PC-9 (cell line): Measurements from ENCODE around the gene ARHGAP5. TPM values are rescaled to one million over a fixed set of nuclear protein-coding genes. Genes with fewer than 3 reads are reported as not detected.

Source experiments
- BruUV-seq: library from RNA; stranded (reverse); fragments of 400-500 nt; replicated peaks from 2 replicates; lab custom pipeline; 2021; lab: Mats Ljungman, UMichigan
- CTCF ChIA-PET: fragments of 300-600 bp; sonication (Branson Sonifier 250); formaldehyde crosslinking; loops from one replicate; lab custom pipeline; 2022; ENCODE audit warnings: antibody characterized with exemption; lab: Charles Lee
- POLR2A ChIA-PET: fragments of 300-600 bp; sonication (Branson Sonifier 250); formaldehyde crosslinking; loops from one replicate; lab custom pipeline; 2022; ENCODE audit warnings: antibody characterized with exemption; ENCODE audit not compliant: unreplicated experiment; lab: Charles Lee
- DNase-seq, 2 experiments: peaks; one replicate each; pipeline versions ENCODE4 v3.0.0 to v3.0.0-alpha.2; 2015 to 2022; ENCODE audit warnings: mixed read lengths in 1 of 2
- H2AFZ ChIP-seq: fragments of 200-600 bp; sonication (generic); 2 replicates; pipeline ENCODE4 v1.8.1; 2017; ENCODE audit warnings: antibody characterized with exemption
- H3F3A ChIP-seq: fragments of 200-600 bp; sonication (generic); 2 replicates; pipeline ENCODE4 v1.8.1; 2017; ENCODE audit warnings: antibody characterized with exemption, mild to moderate bottlenecking, low read depth; ENCODE audit not compliant: insufficient read depth
- H3K27ac ChIP-seq: fragments of 200-600 bp; sonication (generic); 2 replicates; pipeline ENCODE4 v1.6.1; 2016; ENCODE audit warnings: mixed run types
- H3K27me3 ChIP-seq: fragments of 200-600 bp; sonication (generic); 2 replicates; pipeline ENCODE4 v1.6.1; 2016; ENCODE audit warnings: low read depth, mixed run types; ENCODE audit not compliant: insufficient read depth
- H3K36me3 ChIP-seq: fragments of 200-600 bp; sonication (generic); 2 replicates; pipeline ENCODE4 v1.6.1; 2016; ENCODE audit warnings: low read depth, mixed run types
- H3K4me1 ChIP-seq: fragments of 200-600 bp; sonication (generic); replicated peaks from 2 replicates; pipeline ENCODE4 v1.6.1; 2016; ENCODE audit warnings: mixed run types; ENCODE audit not compliant: insufficient read depth
- H3K4me2 ChIP-seq: fragments of 200-600 bp; sonication (generic); 2 replicates; pipeline ENCODE4 v1.6.1; 2017; ENCODE audit warnings: mixed run types
- H3K4me3 ChIP-seq: fragments of 200-600 bp; sonication (generic); 2 replicates; pipeline ENCODE4 v1.6.1; 2016; ENCODE audit warnings: mixed run types
- H3K79me2 ChIP-seq: fragments of 200-600 bp; sonication (generic); 2 replicates; pipeline ENCODE4 v1.6.1; 2017; ENCODE audit warnings: low read depth, mixed run types
- H3K9me2 ChIP-seq: fragments of 200-600 bp; sonication (generic); 2 replicates; pipeline ENCODE4 v1.8.1; 2017; ENCODE audit warnings: mild to moderate bottlenecking; ENCODE audit not compliant: insufficient read depth
- H3K9me3 ChIP-seq: fragments of 200-600 bp; sonication (generic); 2 replicates; pipeline ENCODE4 v1.8.1; 2016; ENCODE audit warnings: low read depth; ENCODE audit not compliant: insufficient read depth
- H4K20me1 ChIP-seq: fragments of 200-600 bp; sonication (generic); 2 replicates; pipeline ENCODE4 v1.8.1; 2017; ENCODE audit not compliant: insufficient read depth
- EZH2 ChIP-seq: fragments of 200-600 bp; sonication (generic); IDR thresholded peaks from 2 replicates; pipeline ENCODE4 v1.8.0; 2017; ENCODE audit warnings: antibody characterized with exemption, low read depth
- intact Hi-C: fragments of 100-400 bp; cut with micrococcal nuclease; formaldehyde crosslinking; loops from one replicate; pipeline ENCODE4 v1.10.0; 2022; ENCODE audit not compliant: unreplicated experiment
- total RNA-seq: library from RNA; stranded (reverse); gene quantifications from 2 replicates; pipeline ENCODE4 v1.2.3, GENCODE V29; 2021
- TF ChIP-seq, protein P1 (sequence below): fragments of 200-600 bp; sonication (generic); conservative IDR thresholded peaks from 2 replicates; pipeline ENCODE4 v1.6.1; 2017; ENCODE audit warnings: mixed run types, antibody characterized with exemption, mild to moderate bottlenecking, moderate library complexity

The ARHGAP5 gene
- total RNA-seq, 1 experiment from 2014 or later, result 58.6 TPM

DNA sequence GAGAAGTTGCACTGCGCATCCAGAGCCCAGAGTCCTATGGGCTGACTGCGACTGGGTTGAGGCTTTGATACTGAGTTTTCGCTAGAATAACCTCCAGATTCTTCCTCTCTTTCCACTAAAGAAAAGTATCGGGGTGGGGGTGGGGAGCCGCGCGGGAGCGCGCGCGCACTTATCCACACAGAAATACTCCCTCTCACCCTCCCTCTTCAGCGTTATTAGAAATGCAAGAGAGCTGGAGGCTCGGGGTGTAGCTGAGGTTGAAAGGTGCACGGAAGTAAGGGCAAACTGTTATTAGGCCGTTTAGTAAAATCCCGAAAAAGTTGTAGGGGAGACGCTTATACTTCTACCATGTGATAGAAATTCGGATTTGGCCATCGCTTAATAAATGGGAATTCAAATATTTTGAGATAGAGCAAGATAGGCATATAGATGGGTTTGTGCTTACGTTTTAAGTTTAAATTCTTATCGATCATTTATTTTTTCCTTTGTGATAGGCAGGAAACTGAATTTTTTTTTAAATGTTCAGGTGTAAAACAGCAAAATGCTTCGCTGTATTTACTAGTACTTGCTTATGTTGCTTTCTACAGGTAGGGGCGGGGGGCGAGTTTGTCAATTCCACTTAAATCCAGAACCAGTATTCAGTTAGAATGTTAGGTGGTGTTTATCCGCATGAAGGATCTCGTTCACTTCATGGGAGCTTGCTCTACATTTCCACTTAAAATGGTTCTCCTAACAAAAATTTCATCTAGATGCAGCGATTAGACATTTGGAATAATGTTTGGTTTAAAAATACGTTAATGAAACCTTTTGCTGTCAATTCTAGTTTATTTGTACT is 1.1 kb downstream of the ARHGAP5 start:
- H3K27ac ChIP-seq, result peak overlapping the region; percentile 82
- H3K36me3 ChIP-seq, result no peaks in the 10 kb centered on the region
- no peaks in the 10 kb centered on the region for H3K27me3 ChIP-seq
- peaks cover 78% of the 10 kb centered on the region for H3K79me2 ChIP-seq
- peak in 1 of 2 experiments; percentile 5 for DNase-seq
- CTCF ChIA-PET, result no interaction called here
- POLR2A ChIA-PET, result interaction anchor here (0.5 to 0.7 kb wide), 3 partner anchors 430 to 623 kb away, joined by 3 to 4 read pairs (median 4); no protein-coding TSS in a partner anchor
- H3K4me1 ChIP-seq, result peaks cover 34% of the 10 kb centered on the region
- TF ChIP-seq, protein P1, sequence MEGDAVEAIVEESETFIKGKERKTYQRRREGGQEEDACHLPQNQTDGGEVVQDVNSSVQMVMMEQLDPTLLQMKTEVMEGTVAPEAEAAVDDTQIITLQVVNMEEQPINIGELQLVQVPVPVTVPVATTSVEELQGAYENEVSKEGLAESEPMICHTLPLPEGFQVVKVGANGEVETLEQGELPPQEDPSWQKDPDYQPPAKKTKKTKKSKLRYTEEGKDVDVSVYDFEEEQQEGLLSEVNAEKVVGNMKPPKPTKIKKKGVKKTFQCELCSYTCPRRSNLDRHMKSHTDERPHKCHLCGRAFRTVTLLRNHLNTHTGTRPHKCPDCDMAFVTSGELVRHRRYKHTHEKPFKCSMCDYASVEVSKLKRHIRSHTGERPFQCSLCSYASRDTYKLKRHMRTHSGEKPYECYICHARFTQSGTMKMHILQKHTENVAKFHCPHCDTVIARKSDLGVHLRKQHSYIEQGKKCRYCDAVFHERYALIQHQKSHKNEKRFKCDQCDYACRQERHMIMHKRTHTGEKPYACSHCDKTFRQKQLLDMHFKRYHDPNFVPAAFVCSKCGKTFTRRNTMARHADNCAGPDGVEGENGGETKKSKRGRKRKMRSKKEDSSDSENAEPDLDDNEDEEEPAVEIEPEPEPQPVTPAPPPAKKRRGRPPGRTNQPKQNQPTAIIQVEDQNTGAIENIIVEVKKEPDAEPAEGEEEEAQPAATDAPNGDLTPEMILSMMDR, result no peak
- TF ChIP-seq EZH2, result no peak
- H4K20me1 ChIP-seq, result peaks cover 8% of the 10 kb centered on the region
- intact Hi-C loops, result loop anchor here (5.0 to 10.0 kb wide), 6 partner anchors 54 to 487 kb away; no protein-coding TSS in a partner anchor
- H3K4me2 ChIP-seq, result peak overlapping the region; percentile 85
- H3K4me3 ChIP-seq, result peak overlapping the region; percentile 62
- no peaks in the 10 kb centered on the region for H3K9me2 ChIP-seq
- peaks cover 13% of the 10 kb centered on the region for H3F3A ChIP-seq
- H3K9me3 ChIP-seq, result no peaks in the 10 kb centered on the region
- 0 out of 2 replicates have a peak overlapping the region, but pooled peaks have one; percentile 45 for H2AFZ ChIP-seq
- BruUV-seq, result TSS peak; percentile 58

DNA sequence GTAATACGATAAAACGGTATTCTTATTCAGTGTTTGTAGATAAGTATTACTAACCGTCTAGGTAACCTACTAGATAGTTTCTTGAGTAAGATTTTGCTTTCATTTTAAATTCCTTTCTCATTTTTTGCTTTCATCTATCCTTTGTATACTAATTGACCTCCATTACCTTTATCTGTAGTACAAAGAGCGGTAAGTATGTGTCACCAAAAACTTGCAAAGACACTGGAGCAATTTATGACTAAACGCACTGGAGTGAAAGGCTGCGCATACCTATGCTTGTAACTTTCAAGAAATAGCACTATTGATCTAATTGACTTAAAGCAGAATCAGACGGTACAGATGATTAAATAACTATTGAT is 1.7 kb downstream of the ARHGAP5 start:
- TF ChIP-seq, protein P1, result no peak
- no peak for TF ChIP-seq EZH2
- Histone ChIP-seq H3K4me3 (peak overlapping the region; percentile 62), H3K4me2 (peak overlapping the region; percentile 85), H3F3A (peaks cover 13% of the 10 kb centered on the region), H3K9me2 (no peaks in the 10 kb centered on the region), H3K4me1 (peaks cover 38% of the 10 kb centered on the region), H3K27me3 (no peaks in the 10 kb centered on the region), H3K79me2 (peaks cover 84% of the 10 kb centered on the region), H3K27ac (peak overlapping the region; percentile 82), H3K9me3 (no peaks in the 10 kb centered on the region), H3K36me3 (no peaks in the 10 kb centered on the region), H4K20me1 (peaks cover 12% of the 10 kb centered on the region), H2AFZ (no peak overlapping the region)
- ChIA-PET POLR2A (no interaction called here), CTCF (no interaction called here)
- intact Hi-C loops, result loop anchor here (5.0 to 10.0 kb wide), 6 partner anchors 53 to 486 kb away; no protein-coding TSS in a partner anchor
- peak in 1 of 2 experiments; percentile 65 for DNase-seq
- no TSS peak for BruUV-seq

DNA sequence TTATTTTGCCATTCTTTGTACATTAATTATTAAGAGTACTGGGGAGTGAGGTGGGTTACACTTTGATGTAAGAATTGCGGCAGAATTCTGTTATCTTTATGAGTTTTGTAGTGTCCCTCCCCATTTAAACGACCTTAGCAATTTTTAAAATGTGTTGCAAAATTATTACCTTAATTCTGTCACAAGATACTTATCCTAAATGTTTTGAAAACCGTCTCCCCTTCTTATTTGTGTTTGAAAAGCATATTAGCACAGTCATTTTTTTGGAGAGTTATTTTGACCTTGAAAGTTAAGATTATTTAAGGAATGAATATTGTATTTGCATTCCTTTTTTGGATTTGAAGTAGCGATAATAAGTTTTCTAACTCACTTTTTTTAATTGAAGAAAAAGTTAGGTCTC is 2.2 kb downstream of the ARHGAP5 start:
- intact Hi-C loops, result loop anchor here (5.0 to 10.0 kb wide), 6 partner anchors 53 to 486 kb away; no protein-coding TSS in a partner anchor
- TF ChIP-seq EZH2, result no peak
- TF ChIP-seq, protein P1, result no peak
- Histone ChIP-seq H3K79me2 (peaks cover 84% of the 10 kb centered on the region), H3K9me2 (no peaks in the 10 kb centered on the region), H3K27ac (peak overlapping the region; percentile 82; the same call in 1 of the 2 replicates), H3K4me3 (peak overlapping the region; percentile 62), H3F3A (peaks cover 13% of the 10 kb centered on the region), H3K27me3 (no peaks in the 10 kb centered on the region), H3K9me3 (no peaks in the 10 kb centered on the region), H2AFZ (no peak overlapping the region), H3K4me2 (peak overlapping the region; percentile 85), H4K20me1 (peaks cover 15% of the 10 kb centered on the region), H3K36me3 (no peaks in the 10 kb centered on the region), H3K4me1 (peaks cover 38% of the 10 kb centered on the region)
- CTCF ChIA-PET, result no interaction called here
- no peak for DNase-seq
- POLR2A ChIA-PET, result no interaction called here
- BruUV-seq, result no TSS peak
